Gastroesophageal sphincter (tissue), 2 donors: ENCODE results near the gene SPDYE1.
"Not testable (repeated sequence)": the region's sequence is repeated elsewhere in the genome, so short reads cannot be mapped to it uniquely, and the experiment has no call there.

ENCODE experiments used
- EP300 ChIP-seq: sonication (generic); formaldehyde crosslinking; IDR thresholded peaks from one replicate; pipeline ENCODE4 v1.6.1; 2017; ENCODE audit warnings: antibody characterized with exemption, mild to moderate bottlenecking
- POLR2A ChIP-seq, 2 donors: fragments of 450-650 bp; IDR thresholded peaks; one replicate each; pipeline ENCODE4 v1.6.1; 2017; ENCODE audit warnings: antibody characterized with exemption in 2 of 2, mild to moderate bottlenecking in 2 of 2, moderate library complexity in 1 of 2

DNA sequence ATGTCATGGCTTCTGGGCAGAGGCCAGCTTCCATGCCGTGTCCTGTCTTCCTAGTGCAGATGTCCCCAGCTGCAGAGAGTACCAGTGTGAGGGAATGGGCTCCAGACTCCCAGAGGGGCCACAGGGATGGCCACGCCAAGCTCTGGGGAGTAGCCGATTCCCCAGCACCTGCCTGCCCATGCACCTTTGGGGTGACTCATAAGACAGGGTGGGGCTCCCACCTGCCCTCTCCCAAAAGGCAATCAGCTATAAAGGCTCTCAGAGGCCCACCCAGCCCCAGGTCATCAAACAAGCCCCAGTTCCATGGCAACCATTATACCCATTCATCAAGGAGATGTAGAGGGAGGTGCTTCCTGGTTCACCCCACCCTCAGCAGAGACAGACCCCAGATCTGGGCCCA lies at the start of gene SPDYE1:
- not testable (repeated sequence) for TF ChIP-seq POLR2A (IDR thresholded peaks at IDR 0.05); EP300
